ENCODE data around the gene HEATR3. TPM values are rescaled to one million over a fixed set of nuclear protein-coding genes. Genes with fewer than 3 reads are reported as not detected.

The HEATR3 gene
- polyA plus RNA-seq, 3 donors = 10.4 to 40.6 (median 10.7) TPM

- H3K4me2 ChIP-seq (replicated peaks; ENCODE audit: extremely low read depth, low read length, poor library complexity, severe bottlenecking) = no peak overlapping the region
- peaks cover 3 to 6% of the 10 kb centered on the region in 2 donors for H3K4me1 ChIP-seq (ENCODE audit: control insufficient read depth in 1 of 2, insufficient read depth in 2 of 2, low read length in 2 of 2)
- peaks cover 2 to 3% (median 2%) of the 10 kb centered on the region in 3 donors for H3K27me3 Mint-ChIP-seq (ENCODE audit: low read depth in 3 of 3)
- H3K4me3 ChIP-seq (replicated peaks in 1 of 3; ENCODE audit: low read depth in 2 of 3, low read length in 3 of 3) = no peak overlapping the region
- H3K36me3 Mint-ChIP-seq = no peaks in the 10 kb centered on the region
- intact Hi-C loops (cut with micrococcal nuclease) = no loop called here
- H3K9me3 ChIP-seq (replicated peaks in 1 of 2; ENCODE audit: control insufficient read depth in 1 of 2, insufficient read depth in 1 of 2, low read length in 2 of 2) = no peaks in the 10 kb centered on the region
- no peak for TF ChIP-seq CTCF (IDR thresholded peaks at IDR 0.05)
- no peak overlapping the region for H2AFZ ChIP-seq (ENCODE audit: insufficient read depth, low read depth, low read length, poor library complexity, severe bottlenecking)
- H3K27ac Mint-ChIP-seq = no peak overlapping the region
- DNase-seq = no peak
- no peak overlapping the region for H3K27ac ChIP-seq (ENCODE audit: low read depth in 1 of 2, low read length in 2 of 2)
- no peaks in the 10 kb centered on the region for H3K36me3 ChIP-seq (replicated peaks in 1 of 2; ENCODE audit: control insufficient read depth in 1 of 2, insufficient read depth in 2 of 2, low read length in 2 of 2)
- H3K79me2 ChIP-seq (ENCODE audit: insufficient read depth, low read length) = no peaks in the 10 kb centered on the region
- no peaks in the 10 kb centered on the region for H4K20me1 ChIP-seq (ENCODE audit: insufficient read depth, low read length)
- H3K4me1 Mint-ChIP-seq = peaks cover 9% of the 10 kb centered on the region
- H3K27me3 ChIP-seq (ENCODE audit: control insufficient read depth in 2 of 2, insufficient read depth in 2 of 2, low read length in 2 of 2) = no peaks in the 10 kb centered on the region
- WGBS (ENCODE audit: insufficient coverage) = 100% methylated on average over 4 of the region's 9 CpGs
- no peak overlapping the region for H3K4me3 Mint-ChIP-seq
- no peak overlapping the region for H3K9ac ChIP-seq (ENCODE audit: insufficient read depth, low read length, poor library complexity, severe bottlenecking)
- H3K9me3 Mint-ChIP-seq = peaks cover 0 to 1% (median 0%) of the 10 kb centered on the region in 7 donors
These were observed 48.2 kb upstream of the HEATR3 start for GRCh38 chr16:50017553-50017952.

GRCh38 chr16:50021544-50021943 lies 44.2 kb upstream of the HEATR3 start:
- Histone ChIP-seq H3K4me2 (replicated peaks; ENCODE audit: extremely low read depth, low read length, poor library complexity, severe bottlenecking) (no peak overlapping the region), H4K20me1 (ENCODE audit: insufficient read depth, low read length) (no peaks in the 10 kb centered on the region), H3K36me3 (replicated peaks in 1 of 2; ENCODE audit: control insufficient read depth in 1 of 2, insufficient read depth in 2 of 2, low read length in 2 of 2) (no peaks in the 10 kb centered on the region), H3K27me3 (ENCODE audit: control insufficient read depth in 2 of 2, insufficient read depth in 2 of 2, low read length in 2 of 2) (no peaks in the 10 kb centered on the region), H3K4me1 (ENCODE audit: control insufficient read depth in 1 of 2, insufficient read depth in 2 of 2, low read length in 2 of 2) (peaks cover 9 to 10% of the 10 kb centered on the region in 2 donors), H3K9me3 (replicated peaks in 1 of 2; ENCODE audit: control insufficient read depth in 1 of 2, insufficient read depth in 1 of 2, low read length in 2 of 2) (no peaks in the 10 kb centered on the region), H3K79me2 (ENCODE audit: insufficient read depth, low read length) (peaks cover 16% of the 10 kb centered on the region), H3K27ac (ENCODE audit: low read depth in 1 of 2, low read length in 2 of 2) (no peak overlapping the region), H3K4me3 (replicated peaks in 1 of 3; ENCODE audit: low read depth in 2 of 3, low read length in 3 of 3) (no peak overlapping the region), H3K9ac (ENCODE audit: insufficient read depth, low read length, poor library complexity, severe bottlenecking) (no peak overlapping the region), H2AFZ (ENCODE audit: insufficient read depth, low read depth, low read length, poor library complexity, severe bottlenecking) (no peak overlapping the region)
- H3K9me3 Mint-ChIP-seq = no peaks in the 10 kb centered on the region
- peak overlapping the region in 2 of 7 donors; percentile 3 to 26 for H3K27ac Mint-ChIP-seq
- H3K4me1 Mint-ChIP-seq = peaks cover 12% of the 10 kb centered on the region
- intact Hi-C loops (cut with micrococcal nuclease) = loop anchor here in 1 of 2 donors (5.0 kb wide), 2 partner anchors 131 to 346 kb away; partner anchors contain the start of genes BRD7 and TENT4B
- no peak for TF ChIP-seq CTCF (IDR thresholded peaks at IDR 0.05)
- no peak for DNase-seq
- H3K36me3 Mint-ChIP-seq = no peaks in the 10 kb centered on the region
- peaks cover 0 to 5% (median 3%) of the 10 kb centered on the region in 3 donors for H3K27me3 Mint-ChIP-seq (ENCODE audit: low read depth in 3 of 3)
- no peak overlapping the region for H3K4me3 Mint-ChIP-seq
- 70% methylated on average over 2 of the region's 2 CpGs for WGBS (ENCODE audit: insufficient coverage)
